Medulla oblongata (tissue), 1 donor: ENCODE data around the gene ESRRG.

Experiments used
- DNase-seq: peaks from one replicate; pipeline ENCODE4 v3.0.0-alpha.2; 2015; ENCODE audit errors: extremely low spot score

ESRRG gene

DNA sequence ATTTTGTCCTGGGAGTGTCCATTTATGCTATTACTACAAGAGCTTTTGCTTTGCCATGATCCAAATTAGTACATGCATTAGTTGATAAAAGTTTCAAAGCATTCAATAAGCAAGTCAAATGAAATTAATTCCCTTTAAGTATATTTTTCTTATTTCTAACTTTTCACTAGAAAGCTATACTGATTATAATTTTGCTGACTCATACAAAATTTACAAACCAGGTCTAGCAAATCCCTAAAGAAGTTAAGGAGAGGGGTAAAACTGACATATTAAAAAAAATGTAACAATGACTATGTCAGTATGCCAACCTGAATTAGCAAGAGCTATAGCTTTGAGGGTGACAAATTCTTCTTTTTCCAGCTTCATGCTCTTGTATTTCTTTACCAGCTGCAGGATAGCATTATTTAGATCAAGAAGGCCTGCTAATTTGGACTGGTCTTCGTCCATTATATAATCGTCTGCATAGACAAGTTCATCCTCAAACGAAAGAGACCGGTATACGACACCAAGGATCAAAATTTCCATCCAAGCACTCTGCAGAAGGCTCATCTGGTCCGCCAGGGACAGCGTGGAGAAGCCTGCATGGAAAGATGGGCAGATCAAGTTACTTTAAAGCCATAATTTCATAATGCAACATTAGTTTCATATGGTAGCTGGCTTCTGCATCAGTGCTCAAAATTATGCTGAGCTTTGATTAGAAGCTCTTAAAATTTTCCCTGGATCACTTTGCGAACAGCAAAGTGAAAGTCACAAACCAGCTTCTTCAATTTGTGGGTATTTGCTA, 204.2 kb downstream of the ESRRG start:
- no peak for DNase-seq

- no peak for DNase-seq
Observed at GRCh38 chr1:216502528-216503162, 220.6 kb downstream of the ESRRG start.

DNA sequence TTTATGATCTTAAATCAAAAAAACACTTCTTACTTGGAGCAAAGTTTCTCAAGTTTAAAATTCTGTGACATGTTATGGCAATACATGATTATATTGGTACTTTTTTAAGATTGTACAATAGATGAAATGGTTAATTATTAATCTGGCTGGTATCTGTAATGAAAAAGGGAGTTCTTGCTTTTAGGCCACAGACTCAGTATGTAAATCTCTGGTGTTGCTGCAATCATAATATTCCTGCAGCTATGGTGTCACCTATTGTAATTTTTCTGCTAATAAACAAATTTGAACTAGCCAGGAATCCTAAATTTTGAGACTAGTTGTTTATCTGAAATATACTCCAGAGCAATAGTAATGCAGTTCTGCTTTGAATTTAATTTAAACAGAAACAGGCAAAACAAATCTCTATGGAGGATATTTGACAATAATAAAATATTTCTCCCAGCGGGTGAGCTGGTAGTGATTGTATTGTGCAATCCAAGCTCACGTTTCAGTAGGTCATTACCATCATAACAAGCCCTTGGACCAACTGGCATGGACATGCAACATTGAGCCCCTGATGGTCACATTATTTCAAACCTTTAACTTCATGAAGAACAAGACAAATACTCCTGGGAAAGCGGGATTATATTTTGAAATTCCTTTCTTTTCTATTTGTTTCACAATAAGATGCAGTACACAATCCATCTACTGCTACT, 222.8 kb downstream of the ESRRG start:
- DNase-seq: no peak

GRCh38 chr1:216499581-216500272, 223.5 kb downstream of the ESRRG start:
- no peak for DNase-seq

- DNase-seq: no peak
Observed at GRCh38 chr1:216498277-216498676, 225.0 kb downstream of the ESRRG start.

GRCh38 chr1:216485042-216485441, 238.2 kb downstream of the ESRRG start:
- DNase-seq: no peak

DNA sequence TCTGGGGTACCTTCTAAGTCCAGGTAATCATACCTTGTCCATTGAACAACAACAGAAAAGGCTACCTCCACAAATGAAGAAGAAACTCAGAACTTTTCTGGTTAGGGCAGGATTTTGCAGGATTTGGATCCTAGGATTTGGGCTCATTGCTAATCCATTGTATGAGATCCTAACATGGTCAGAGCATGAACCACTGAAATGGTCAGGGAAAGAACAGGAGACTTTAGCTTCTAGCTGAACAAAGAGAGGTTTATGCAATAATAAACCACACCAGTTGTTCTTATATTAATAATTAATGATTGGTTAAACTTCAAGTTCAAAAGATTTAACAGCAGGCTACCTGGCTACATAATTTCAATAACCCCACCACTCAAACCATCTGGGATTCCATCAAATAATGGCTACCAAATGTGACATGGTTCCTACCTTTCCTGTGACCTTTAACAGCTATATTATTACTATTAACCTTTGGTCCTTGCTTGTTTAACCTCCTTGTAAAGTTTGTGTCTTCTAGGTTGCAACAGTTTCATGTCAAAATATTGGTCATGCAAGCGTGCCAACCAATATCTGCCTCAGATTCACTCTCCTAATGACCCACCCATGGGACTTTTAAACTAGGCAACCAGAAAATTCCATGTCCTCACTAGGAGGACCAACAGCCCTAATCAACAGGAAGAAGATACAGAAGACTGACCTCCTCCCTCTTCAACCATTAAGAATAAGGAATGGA, 239.4 kb downstream of the ESRRG start:
- DNase-seq: no peak

- no peak for DNase-seq
Observed at GRCh38 chr1:216482620-216483019, 240.6 kb downstream of the ESRRG start.

- no peak for DNase-seq
Observed at GRCh38 chr1:216478238-216478637, 245.0 kb downstream of the ESRRG start.

DNA sequence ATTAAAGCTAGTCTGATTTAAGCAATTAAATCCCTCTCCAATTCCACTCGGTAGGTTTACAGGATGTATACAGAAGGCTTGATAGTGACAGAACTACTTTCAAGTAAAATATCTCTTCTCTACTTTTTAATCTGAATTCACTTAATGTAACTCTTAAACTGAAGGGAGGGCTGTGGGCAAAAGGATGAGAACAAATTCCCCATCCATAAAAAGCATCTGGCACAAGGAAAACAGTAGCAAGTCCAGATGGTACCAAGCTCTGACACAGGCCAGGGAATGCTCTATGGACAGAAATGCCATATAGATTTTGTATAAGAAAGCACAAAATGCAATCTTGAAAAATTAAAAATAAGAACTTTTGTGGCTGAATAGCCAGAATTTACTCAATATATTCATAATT, 246.9 kb downstream of the ESRRG start:
- DNase-seq: no peak

- DNase-seq: no peak
Observed at GRCh38 chr1:216475659-216476276, 247.5 kb downstream of the ESRRG start.

- DNase-seq: no peak
Observed at GRCh38 chr1:216466162-216466801, 256.9 kb downstream of the ESRRG start.

DNA sequence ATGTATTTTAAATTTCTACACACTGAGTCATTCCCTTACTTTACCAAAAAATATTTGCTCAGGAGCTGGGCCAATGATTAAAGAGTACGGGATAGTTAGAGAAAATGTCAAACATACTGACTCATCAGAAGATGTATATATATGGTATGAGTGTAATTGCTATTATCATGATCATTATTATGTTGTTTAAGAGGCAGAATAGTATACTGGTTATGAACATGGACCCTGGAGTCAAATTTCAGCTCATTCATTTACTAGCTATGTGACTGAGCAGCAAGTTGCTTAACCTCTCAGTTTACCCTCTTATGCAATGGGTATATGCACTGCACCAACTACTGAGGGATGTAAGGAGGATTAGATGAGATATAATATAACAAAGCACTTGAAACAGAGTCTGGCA, 258.7 kb downstream of the ESRRG start:
- no peak for DNase-seq

GRCh38 chr1:216462066-216462775, 261.0 kb downstream of the ESRRG start:
- DNase-seq: no peak

- DNase-seq: no peak
Observed at GRCh38 chr1:216461466-216461865, 261.8 kb downstream of the ESRRG start.

GRCh38 chr1:216459651-216460207, 263.5 kb downstream of the ESRRG start:
- DNase-seq: no peak

DNA sequence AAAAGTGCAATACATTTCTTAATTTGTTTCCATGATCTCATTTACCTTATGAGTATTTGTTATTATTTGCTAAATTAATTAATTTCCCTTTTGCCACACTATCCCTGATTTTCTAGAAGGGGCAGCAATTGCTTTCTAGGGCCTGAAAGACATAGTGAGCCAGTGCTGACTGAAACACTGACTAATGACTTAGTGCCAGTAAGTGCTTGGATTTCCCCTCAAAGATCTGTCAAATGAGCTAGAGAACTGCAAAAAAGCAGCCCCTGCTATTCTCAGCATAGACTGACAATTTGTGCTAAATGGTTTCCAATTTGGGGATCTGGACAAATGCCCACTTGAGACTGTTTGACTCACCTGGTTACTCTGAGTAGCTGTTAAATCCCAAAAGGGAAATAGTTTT, 264.4 kb downstream of the ESRRG start:
- DNase-seq: no peak

- no peak for DNase-seq
Observed at GRCh38 chr1:216457356-216457755, 265.9 kb downstream of the ESRRG start.

DNA sequence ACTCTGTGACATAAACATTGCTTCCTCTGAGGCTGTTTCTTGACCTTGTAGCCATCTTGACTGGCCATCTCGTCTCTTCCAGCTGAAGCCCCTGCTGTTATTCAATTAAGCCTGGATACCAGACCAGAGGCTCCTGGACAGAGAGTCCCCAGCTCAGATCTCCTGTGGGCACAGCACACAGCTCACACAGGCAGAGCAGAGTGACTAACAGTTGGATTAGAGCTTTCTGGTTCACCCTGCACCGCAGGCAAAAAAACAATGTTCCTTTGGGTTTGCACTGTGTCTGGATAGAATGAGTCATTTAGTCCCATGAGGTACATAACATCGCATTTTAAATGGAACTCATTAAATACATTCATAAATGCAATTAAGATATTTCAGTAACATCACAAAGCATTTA, 266.5 kb downstream of the ESRRG start:
- no peak for DNase-seq

DNA sequence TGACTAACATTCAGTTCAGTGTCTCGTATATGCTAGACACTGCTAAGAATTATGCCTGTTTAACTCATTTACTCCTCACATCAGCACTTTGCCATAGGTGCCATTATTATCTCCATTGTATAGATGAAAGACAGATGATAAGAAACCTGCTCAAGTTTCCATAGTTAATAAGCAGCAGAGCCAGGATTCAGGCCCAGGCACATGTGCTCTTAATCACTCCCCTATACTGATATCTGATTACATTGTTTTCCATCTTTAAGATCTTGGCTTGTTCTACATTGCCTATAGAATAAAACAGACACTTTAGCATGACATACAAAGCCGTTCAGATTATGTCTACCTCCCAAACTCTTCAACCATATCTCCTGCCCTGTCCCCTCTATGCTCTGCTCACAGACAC, 269.5 kb downstream of the ESRRG start:
- no peak for DNase-seq
